SK-N-MC (cell line): ENCODE data around the gene WDR90.

Experiments used
- EZH2 ChIP-seq: fragments of 200-600 bp; sonication (generic); IDR thresholded peaks from one replicate; pipeline ENCODE4 v1.6.1; 2017; ENCODE audit warnings: antibody characterized with exemption
- POLR2AphosphoS5 ChIP-seq: IDR thresholded peaks from 2 replicates; pipeline ENCODE4 v1.6.1; 2012; ENCODE audit warnings: mild to moderate bottlenecking, low read depth, low read length, borderline replicate concordance

- TF ChIP-seq EZH2 (no peak), POLR2AphosphoS5 (no peak)
These were observed 13.4 kb downstream of the WDR90 start for GRCh38 chr16:662597-662996.
